MCF 10A (cell line): ENCODE data around the gene KAT6B. TPM values are rescaled to one million over a fixed set of nuclear protein-coding genes. Genes with fewer than 3 reads are reported as not detected.

ENCODE experiments used
- BruUV-seq: library from RNA; stranded (reverse); fragments of 400-500 nt; replicated peaks from 2 replicates; lab custom pipeline; 2021; lab: Mats Ljungman, UMichigan
- CTCF ChIA-PET: fragments of 300-600 bp; sonication (Branson Sonifier 250); formaldehyde crosslinking; extraction: SDS; loops from one replicate; lab custom pipeline; 2021; ENCODE audit warnings: antibody characterized with exemption, inconsistent platforms; lab: Yijun Ruan, JAX
- POLR2A ChIA-PET: fragments of 300-600, 350-650 bp; sonication (Branson Sonifier 250); formaldehyde crosslinking; extraction: SDS; loops from one replicate; lab custom pipeline; 2020; ENCODE audit warnings: antibody characterized with exemption, inconsistent platforms; lab: Yijun Ruan, JAX
- DNase-seq: peaks from one replicate; pipeline ENCODE4 v3.0.0-alpha.2; 2018; ENCODE audit not compliant: unreplicated experiment
- H3K27ac Mint-ChIP-seq: one replicate; pipeline ENCODE4 v1.8.0; 2022; ENCODE audit warnings: mild to moderate bottlenecking, low read depth, mixed read lengths; ENCODE audit not compliant: unreplicated experiment
- H3K27me3 Mint-ChIP-seq: one replicate; pipeline ENCODE4 v1.8.0; 2022; ENCODE audit warnings: mixed read lengths; ENCODE audit not compliant: insufficient read depth, unreplicated experiment
- H3K36me3 Mint-ChIP-seq: one replicate; pipeline ENCODE4 v1.8.0; 2022; ENCODE audit warnings: mild to moderate bottlenecking, moderate library complexity, mixed read lengths; ENCODE audit not compliant: insufficient read depth, unreplicated experiment
- H3K4me1 Mint-ChIP-seq: one replicate; pipeline ENCODE4 v1.8.0; 2022; ENCODE audit warnings: mixed read lengths; ENCODE audit not compliant: insufficient read depth, unreplicated experiment
- H3K4me3 Mint-ChIP-seq: one replicate; pipeline ENCODE4 v1.8.0; 2022; ENCODE audit warnings: mild to moderate bottlenecking, moderate library complexity, mixed read lengths; ENCODE audit not compliant: unreplicated experiment
- H3K9me3 Mint-ChIP-seq: one replicate; pipeline ENCODE4 v1.8.0; 2022; ENCODE audit warnings: mixed read lengths; ENCODE audit not compliant: unreplicated experiment
- intact Hi-C: fragments of 100-400 bp; cut with micrococcal nuclease; formaldehyde crosslinking; loops from 2 replicates; pipeline ENCODE4 v1.14.1; 2022
- total RNA-seq: library from RNA; stranded (reverse); gene quantifications from 2 replicates; pipeline ENCODE4 v1.2.3, GENCODE V29; 2022
- TF ChIP-seq, protein P1 (sequence below): fragments of 200-600 bp; IDR thresholded peaks from one replicate; pipeline ENCODE4 v1.8.0; 2022; ENCODE audit warnings: antibody characterized with exemption, mild to moderate bottlenecking; ENCODE audit not compliant: unreplicated experiment

Gene KAT6B
- total RNA-seq, 1 experiment from 2014 or later, result 18.3 TPM

DNA sequence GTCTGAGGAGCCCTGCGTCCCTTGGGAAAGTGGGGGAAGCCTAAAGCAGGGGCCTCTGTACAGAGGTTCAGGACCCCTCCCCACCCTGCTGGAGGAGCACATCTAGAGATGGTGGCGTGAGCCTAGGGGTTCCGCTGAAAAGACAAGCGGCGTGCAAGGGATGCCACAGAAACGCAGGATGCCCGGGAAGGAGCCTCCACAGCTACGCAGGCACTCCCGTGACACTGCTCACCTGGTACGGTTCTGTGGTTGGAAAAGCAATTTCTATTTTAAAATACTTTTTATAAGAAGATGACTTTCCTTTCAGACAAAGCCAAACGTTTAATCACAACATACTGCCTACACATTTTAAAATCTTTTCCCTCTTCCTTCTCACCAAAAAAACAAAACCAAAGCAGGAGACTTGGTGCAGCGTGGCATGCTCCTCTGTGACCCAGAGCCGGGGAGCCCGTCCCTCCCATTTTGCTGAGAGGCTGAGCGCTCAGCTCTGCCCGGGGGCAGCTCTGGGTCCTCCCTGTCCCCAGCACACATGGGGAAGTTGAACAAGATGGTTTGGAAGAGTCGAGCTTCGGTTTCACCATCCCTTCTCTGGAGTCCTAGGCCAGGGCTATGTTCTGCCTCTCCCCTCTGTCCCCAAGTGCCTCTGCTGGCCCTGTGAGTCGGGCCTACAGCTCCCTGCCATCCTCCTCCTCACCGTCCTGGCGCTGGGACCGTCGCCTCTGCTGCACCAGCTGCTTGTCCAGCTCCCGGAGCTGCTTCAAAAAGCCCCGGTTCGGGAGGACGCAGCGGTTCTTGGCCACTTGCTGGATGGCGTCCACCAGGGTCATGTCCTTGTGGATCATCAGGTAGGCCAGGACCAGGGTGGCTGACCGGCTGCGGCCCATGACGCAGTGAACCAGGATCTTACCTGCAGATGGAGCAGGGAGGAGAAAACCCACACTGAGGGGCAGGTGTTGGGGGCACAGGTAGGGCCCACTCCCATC lies 211.1 kb downstream of the KAT6B start:
- H3K36me3 Mint-ChIP-seq, result no peaks in the 10 kb centered on the region
- no peak overlapping the region for H3K27ac Mint-ChIP-seq
- no peak for DNase-seq
- ChIA-PET POLR2A (no interaction called here), CTCF (interaction anchor here (0.5 to 1.3 kb wide), 2 partner anchors 10 to 209 kb away, joined by 3 to 5 read pairs; no protein-coding TSS in a partner anchor)
- intact Hi-C loops, result no loop called here
- H3K4me3 Mint-ChIP-seq, result no peak overlapping the region
- H3K27me3 Mint-ChIP-seq, result no peaks in the 10 kb centered on the region
- BruUV-seq, result no TSS peak
- no peaks in the 10 kb centered on the region for H3K4me1 Mint-ChIP-seq
- TF ChIP-seq, protein P1, sequence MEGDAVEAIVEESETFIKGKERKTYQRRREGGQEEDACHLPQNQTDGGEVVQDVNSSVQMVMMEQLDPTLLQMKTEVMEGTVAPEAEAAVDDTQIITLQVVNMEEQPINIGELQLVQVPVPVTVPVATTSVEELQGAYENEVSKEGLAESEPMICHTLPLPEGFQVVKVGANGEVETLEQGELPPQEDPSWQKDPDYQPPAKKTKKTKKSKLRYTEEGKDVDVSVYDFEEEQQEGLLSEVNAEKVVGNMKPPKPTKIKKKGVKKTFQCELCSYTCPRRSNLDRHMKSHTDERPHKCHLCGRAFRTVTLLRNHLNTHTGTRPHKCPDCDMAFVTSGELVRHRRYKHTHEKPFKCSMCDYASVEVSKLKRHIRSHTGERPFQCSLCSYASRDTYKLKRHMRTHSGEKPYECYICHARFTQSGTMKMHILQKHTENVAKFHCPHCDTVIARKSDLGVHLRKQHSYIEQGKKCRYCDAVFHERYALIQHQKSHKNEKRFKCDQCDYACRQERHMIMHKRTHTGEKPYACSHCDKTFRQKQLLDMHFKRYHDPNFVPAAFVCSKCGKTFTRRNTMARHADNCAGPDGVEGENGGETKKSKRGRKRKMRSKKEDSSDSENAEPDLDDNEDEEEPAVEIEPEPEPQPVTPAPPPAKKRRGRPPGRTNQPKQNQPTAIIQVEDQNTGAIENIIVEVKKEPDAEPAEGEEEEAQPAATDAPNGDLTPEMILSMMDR, result no peak
- H3K9me3 Mint-ChIP-seq, result no peaks in the 10 kb centered on the region

DNA sequence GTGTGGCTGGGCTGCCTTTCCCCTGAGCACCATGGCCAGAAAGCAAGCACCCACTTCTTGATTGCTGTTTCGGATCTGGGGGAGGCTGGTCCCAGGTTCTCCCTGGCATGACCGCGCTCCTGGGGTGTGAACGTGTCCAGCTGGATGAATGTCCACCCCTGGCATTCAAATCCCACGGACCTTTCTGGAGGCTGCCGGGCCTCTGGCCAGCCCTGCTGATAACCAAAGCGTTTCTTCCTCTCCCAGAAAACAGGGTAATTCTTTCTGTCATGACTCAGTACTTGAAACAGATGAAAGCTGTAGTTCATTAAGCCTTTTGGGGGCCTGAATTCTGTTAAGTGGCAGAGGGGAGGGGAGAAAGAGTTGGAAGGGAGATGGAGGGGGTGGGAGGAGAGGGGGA lies 211.9 kb downstream of the KAT6B start:
- TF ChIP-seq, protein P1, result no peak
- BruUV-seq, result no TSS peak
- POLR2A ChIA-PET, result no interaction called here
- Mint-ChIP-seq H3K4me1 (no peaks in the 10 kb centered on the region), H3K36me3 (no peaks in the 10 kb centered on the region), H3K4me3 (no peak overlapping the region), H3K9me3 (no peaks in the 10 kb centered on the region), H3K27me3 (no peaks in the 10 kb centered on the region), H3K27ac (no peak overlapping the region)
- intact Hi-C loops, result no loop called here
- CTCF ChIA-PET, result interaction anchor here (0.8 to 1.3 kb wide), 2 partner anchors 11 to 618 kb away, joined by 3 to 5 read pairs; no protein-coding TSS in a partner anchor
- no peak for DNase-seq

DNA sequence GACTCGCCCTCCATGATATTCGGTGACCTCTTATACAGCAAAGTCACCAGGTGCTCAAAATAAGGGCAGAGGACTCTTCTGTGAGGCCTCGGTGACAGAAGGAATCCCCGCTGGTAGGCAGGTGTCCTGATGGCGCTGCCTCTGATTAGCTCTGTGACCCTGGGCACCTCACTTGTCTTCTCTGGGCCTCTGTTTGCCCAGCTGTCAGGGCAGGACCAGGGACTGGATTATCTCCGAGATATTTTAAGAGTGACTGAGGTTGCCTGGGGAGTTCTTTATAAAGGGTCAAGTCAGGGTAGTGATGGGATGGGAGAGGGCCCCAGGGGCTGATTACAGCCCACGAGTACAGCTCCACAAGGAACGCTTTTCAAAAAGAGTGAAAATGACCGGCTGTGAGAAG lies 214.2 kb downstream of the KAT6B start:
- POLR2A ChIA-PET, result interaction anchor here (0.6 to 0.7 kb wide), 2 partner anchors 53 to 255 kb away, joined by 3 to 4 read pairs; no protein-coding TSS in a partner anchor
- Mint-ChIP-seq H3K27me3 (no peaks in the 10 kb centered on the region), H3K4me3 (no peak overlapping the region), H3K27ac (no peak overlapping the region), H3K4me1 (no peaks in the 10 kb centered on the region), H3K9me3 (no peaks in the 10 kb centered on the region), H3K36me3 (no peaks in the 10 kb centered on the region)
- CTCF ChIA-PET, result no interaction called here
- TF ChIP-seq, protein P1, result no peak
- no peak for DNase-seq
- intact Hi-C loops, result no loop called here
- no TSS peak for BruUV-seq

DNA sequence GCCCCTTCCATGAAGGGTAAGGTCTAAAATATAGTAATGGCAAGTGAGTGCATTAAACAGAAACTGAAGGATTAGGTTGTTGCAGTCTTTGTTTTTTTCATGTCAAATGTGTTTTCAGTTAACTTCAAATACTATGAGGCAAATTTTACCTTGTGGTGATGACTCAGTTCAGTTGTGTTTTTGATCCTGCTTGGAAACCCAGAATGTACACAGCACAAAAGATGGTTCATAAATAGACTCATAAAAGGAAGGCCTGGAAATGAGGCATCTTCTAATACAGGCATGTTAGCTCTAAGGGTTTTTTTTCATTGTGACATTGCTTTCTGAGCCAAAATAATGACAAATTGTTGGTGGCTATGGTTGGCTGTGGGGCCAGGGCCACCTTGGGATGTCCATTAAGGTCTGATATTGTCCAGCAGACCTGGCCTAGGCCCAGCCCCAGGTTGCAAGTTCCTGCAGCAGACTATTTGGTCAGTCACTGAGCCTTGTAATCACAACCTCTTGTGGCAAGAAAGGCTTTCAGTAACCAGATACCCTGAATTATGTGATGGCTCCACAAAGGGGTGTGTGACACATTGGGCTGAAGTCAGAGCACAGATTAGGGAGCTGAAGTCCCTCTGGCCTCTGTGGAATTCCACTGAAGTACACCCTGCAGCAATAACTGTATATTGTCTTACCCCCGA lies 216.0 kb downstream of the KAT6B start:
- Mint-ChIP-seq H3K4me3 (no peak overlapping the region), H3K9me3 (no peaks in the 10 kb centered on the region), H3K27ac (no peak overlapping the region), H3K27me3 (no peaks in the 10 kb centered on the region), H3K36me3 (no peaks in the 10 kb centered on the region), H3K4me1 (no peaks in the 10 kb centered on the region)
- intact Hi-C loops, result no loop called here
- BruUV-seq, result no TSS peak
- POLR2A ChIA-PET, result interaction anchor here (0.8 kb wide), 1 partner anchor 607 kb away, joined by 3 read pairs; no protein-coding TSS in a partner anchor
- no peak for DNase-seq
- TF ChIP-seq, protein P1, result no peak
- CTCF ChIA-PET, result interaction anchor here (0.6 to 1.0 kb wide), 2 partner anchors 24 to 717 kb away, joined by 3 to 5 read pairs; no protein-coding TSS in a partner anchor
